Ovary (tissue), 3 donors: Measurements from ENCODE around the gene MRAP2.

Source experiments
- CTCF ChIP-seq, 3 donors: fragments of 450-650 bp in 2 of 3; fragments of 200-600 bp in 1 of 3; IDR thresholded peaks; one replicate each; pipeline versions ENCODE4 v1.5.1 to v1.8.0; 2016 to 2022; ENCODE audit warnings: antibody characterized with exemption in 3 of 3, mild to moderate bottlenecking in 1 of 3
- POLR2A ChIP-seq: fragments of 450-650 bp; IDR thresholded peaks from one replicate; pipeline ENCODE4 v1.6.1; 2017; ENCODE audit warnings: antibody characterized with exemption, mild to moderate bottlenecking, moderate library complexity
- donor health status: DM: no; HTN: no; CAD: no.

DNA sequence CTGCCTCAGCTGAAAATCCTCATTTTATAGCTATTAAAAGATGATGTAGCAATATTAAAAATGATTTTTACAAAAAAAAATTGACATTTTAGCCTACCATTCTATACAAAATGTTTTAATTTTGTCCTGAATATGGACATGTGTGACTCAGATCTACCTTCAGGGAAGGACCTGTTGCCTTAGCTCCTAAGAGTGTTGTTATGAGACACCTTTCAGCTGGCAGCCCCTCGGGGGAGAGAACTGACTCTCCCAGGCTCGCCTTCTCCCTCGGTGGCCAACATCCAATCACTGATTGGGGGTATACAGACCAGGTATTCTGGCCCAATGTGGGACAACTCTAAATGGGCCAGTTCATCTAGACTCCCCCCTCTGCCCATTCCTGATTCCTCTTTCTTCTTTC, 32.5 kb upstream of the MRAP2 start:
- TF ChIP-seq POLR2A (no peak), CTCF (IDR thresholded peaks at IDR 0.05) (no peak)
